A673 (cell line): ENCODE data around the gene SNX27. TPM values are rescaled to one million over a fixed set of nuclear protein-coding genes. Genes with fewer than 3 reads are reported as not detected.

Experiments used
- BruUV-seq: library from RNA; stranded (reverse); fragments of 400-500 nt; replicated peaks from 2 replicates; lab custom pipeline; 2021; lab: Mats Ljungman, UMichigan
- CTCF ChIA-PET: fragments of 300-600 bp; sonication (Branson Sonifier 250); formaldehyde crosslinking; loops from one replicate; lab custom pipeline; 2022; ENCODE audit warnings: antibody characterized with exemption; lab: Charles Lee
- POLR2A ChIA-PET: fragments of 300-600 bp; sonication (Branson Sonifier 250); formaldehyde crosslinking; loops from one replicate; lab custom pipeline; 2022; ENCODE audit warnings: antibody characterized with exemption; ENCODE audit not compliant: low non-redundant PET; lab: Charles Lee
- DNase-seq: peaks from one replicate; pipeline ENCODE4 v3.0.0-alpha.2; 2015; ENCODE audit warnings: low spot score
- H3K27ac ChIP-seq: fragments of 200-600 bp; sonication (generic); 2 replicates; pipeline ENCODE4 v1.5.1; 2016; ENCODE audit warnings: mixed run types, low read depth, mild to moderate bottlenecking, mixed read lengths, antibody characterized with exemption, low read length; ENCODE audit not compliant: poor library complexity, severe bottlenecking
- H3K27me3 ChIP-seq: fragments of 200-600 bp; sonication (generic); replicated peaks from 2 replicates; pipeline ENCODE4 v1.6.1; 2017; ENCODE audit warnings: mixed run types, low read depth, mild to moderate bottlenecking, mixed read lengths, antibody characterized with exemption, low read length; ENCODE audit not compliant: insufficient read depth, poor library complexity
- H3K36me3 ChIP-seq: fragments of 200-600 bp; sonication (generic); 2 replicates; pipeline ENCODE4 v1.6.1; 2016; ENCODE audit warnings: mixed run types, mild to moderate bottlenecking, mixed read lengths, antibody characterized with exemption, low read length; ENCODE audit not compliant: insufficient read depth, poor library complexity, severe bottlenecking
- H3K4me1 ChIP-seq: fragments of 200-600 bp; sonication (generic); 2 replicates; pipeline ENCODE4 v1.6.1; 2017; ENCODE audit warnings: mixed run types, mild to moderate bottlenecking, mixed read lengths, antibody characterized with exemption, low read length; ENCODE audit not compliant: insufficient read depth, poor library complexity, severe bottlenecking
- H3K4me3 ChIP-seq: fragments of 200-600 bp; sonication (generic); 2 replicates; pipeline ENCODE4 v1.5.1; 2016; ENCODE audit warnings: low read depth, mixed run types, mild to moderate bottlenecking, mixed read lengths, low read length; ENCODE audit not compliant: poor library complexity, severe bottlenecking
- H3K9me3 ChIP-seq: fragments of 200-600 bp; sonication (generic); 2 replicates; pipeline ENCODE4 v1.6.1; 2016; ENCODE audit warnings: mixed run types, low read depth, mild to moderate bottlenecking, mixed read lengths, antibody characterized with exemption, low read length; ENCODE audit not compliant: poor library complexity, severe bottlenecking
- CTCF ChIP-seq: fragments of 300-800, 200-600 bp; sonication (generic); conservative IDR thresholded peaks from 2 replicates; pipeline ENCODE4 v1.5.1; 2017; ENCODE audit warnings: low read depth, mild to moderate bottlenecking, antibody characterized with exemption, low read length, moderate library complexity, mixed read lengths
- EZH2 ChIP-seq: fragments of 200-600 bp; sonication (generic); IDR thresholded peaks from 2 replicates; pipeline ENCODE4 v1.6.1; 2017; ENCODE audit warnings: borderline replicate concordance, low read depth, mild to moderate bottlenecking, mixed read lengths, antibody characterized with exemption, low read length; ENCODE audit not compliant: poor library complexity, severe bottlenecking
- intact Hi-C: fragments of 100-400 bp; cut with micrococcal nuclease; formaldehyde crosslinking; loops from one replicate; pipeline ENCODE4 v1.10.0; 2022; ENCODE audit not compliant: unreplicated experiment
- total RNA-seq: library from RNA; stranded (reverse); gene quantifications from 2 replicates; pipeline ENCODE4 v1.2.3, GENCODE V29; 2021

SNX27 gene
- total RNA-seq, 1 experiment from 2014 or later = 45.9 TPM

- TF ChIP-seq CTCF (no peak), EZH2 (no peak)
- no TSS peak for BruUV-seq
- no peak for DNase-seq
- no peak overlapping the region for H3K4me3 ChIP-seq
- POLR2A ChIA-PET = no interaction called here
- H3K27me3 ChIP-seq = no peaks in the 10 kb centered on the region
- CTCF ChIA-PET = no interaction called here
- H3K4me1 ChIP-seq = no peaks in the 10 kb centered on the region
- no peaks in the 10 kb centered on the region for H3K36me3 ChIP-seq
- intact Hi-C loops = no loop called here
- H3K27ac ChIP-seq = no peak overlapping the region
- H3K9me3 ChIP-seq = no peaks in the 10 kb centered on the region
Observed at GRCh38 chr1:151604291-151604690, 7.6 kb upstream of the SNX27 start.

GRCh38 chr1:151606384-151606783 is 5.5 kb upstream of the SNX27 start:
- no TSS peak for BruUV-seq
- Histone ChIP-seq H3K36me3 (no peaks in the 10 kb centered on the region), H3K27me3 (no peaks in the 10 kb centered on the region), H3K4me3 (no peak overlapping the region), H3K9me3 (no peaks in the 10 kb centered on the region), H3K4me1 (peaks cover under 1% of the 10 kb centered on the region), H3K27ac (no peak overlapping the region)
- CTCF ChIA-PET = no interaction called here
- intact Hi-C loops = no loop called here
- TF ChIP-seq CTCF (no peak), EZH2 (no peak)
- DNase-seq = no peak
- POLR2A ChIA-PET = no interaction called here

- no peak for DNase-seq
- intact Hi-C loops = no loop called here
- no peaks in the 10 kb centered on the region for H3K9me3 ChIP-seq
- no peak overlapping the region for H3K27ac ChIP-seq
- H3K27me3 ChIP-seq = no peaks in the 10 kb centered on the region
- ChIA-PET POLR2A (no interaction called here), CTCF (no interaction called here)
- no peaks in the 10 kb centered on the region for H3K36me3 ChIP-seq
- no peak for TF ChIP-seq CTCF
- TF ChIP-seq EZH2 = no peak
- no peak overlapping the region for H3K4me3 ChIP-seq
- H3K4me1 ChIP-seq = peaks cover 4% of the 10 kb centered on the region
- BruUV-seq = no TSS peak
Observed at GRCh38 chr1:151606857-151607256, 5.0 kb upstream of the SNX27 start.
